GM23338 (cell line): Measurements from ENCODE around the gene KRTCAP2. TPM values are rescaled to one million over a fixed set of nuclear protein-coding genes. Genes with fewer than 3 reads are reported as not detected.

Experiments used
- microRNA counts: library from miRNA; unstranded; fragments of <30 nt; microRNA quantifications from one replicate; lab custom pipeline; 2017
- polyA plus RNA-seq: library from polyadenylated mRNA; unstranded; fragments of >200 nt; fragmentation: Nextera tagmentation; extraction: Ambion mirVana; gene quantifications from 2 replicates; pipeline ENCODE4 v1.2.1, GENCODE V29; 2016
- small RNA-seq: library from RNA; depleted of rRNA; stranded (forward); fragments of <200 nt; gene quantifications from one replicate; pipeline ENCODE3, GENCODE V24; 2014; ENCODE audit warnings: low replicate concordance
- total RNA-seq: library from RNA; depleted of rRNA; stranded (reverse); fragments of >200 nt; shearing (Covaris generic); gene quantifications from 2 replicates; pipeline ENCODE4 v1.2.3, GENCODE V29; 2014; rRNA removed

Gene KRTCAP2
- total and polyA plus RNA-seq, 2 experiments from 2014 or later, result 106 to 579 TPM

MicroRNA genes within 50 kb of the gene (microRNA counts, 767-probe panel; counts per million panel counts)
- microRNA hsa-miR-92b-3p (lab: Ali Mortazavi, UCI), result 8,630 counts per million, percentile 55 among the panel's probes with 10 or more counts

Small RNA genes within 50 kb of the gene (small RNA-seq; reads per million reads assigned to genes)
- not detected for gene HMGN2P18
- not detected for gene RF00019

Other genes with a start within 250 kb of the KRTCAP2 start
- gene PMVK, start 236.6 kb downstream of the KRTCAP2 start, total RNA-seq, result 8.1 and 11.2 TPM in 2 replicates
- 22.2 and 25.0 TPM in 2 replicates for gene PMVK, start 236.6 kb downstream of the KRTCAP2 start, polyA plus RNA-seq
- gene PBXIP1, start 217.2 kb downstream of the KRTCAP2 start, total RNA-seq, result 29.6 and 31.8 TPM in 2 replicates
- gene PBXIP1, start 217.2 kb downstream of the KRTCAP2 start, polyA plus RNA-seq, result 6.5 and 7.0 TPM in 2 replicates
- 28.7 and 29.0 TPM in 2 replicates for gene PYGO2, start 211.5 kb downstream of the KRTCAP2 start, total RNA-seq
- gene PYGO2, start 211.5 kb downstream of the KRTCAP2 start, polyA plus RNA-seq, result 11.0 and 13.2 TPM in 2 replicates
- gene SHC1, start 202.6 kb downstream of the KRTCAP2 start, total RNA-seq, result 196 and 211 TPM in 2 replicates
- 108 and 117 TPM in 2 replicates for gene SHC1, start 202.6 kb downstream of the KRTCAP2 start, polyA plus RNA-seq
- 296 and 392 TPM in 2 replicates for gene CKS1B, start 198.6 kb downstream of the KRTCAP2 start, total RNA-seq
- 562 and 617 TPM in 2 replicates for gene CKS1B, start 198.6 kb downstream of the KRTCAP2 start, polyA plus RNA-seq
- 71.4 and 75.0 TPM in 2 replicates for gene FLAD1, start 190.0 kb downstream of the KRTCAP2 start, total RNA-seq
- gene FLAD1, start 190.0 kb downstream of the KRTCAP2 start, polyA plus RNA-seq, result 72.8 and 74.5 TPM in 2 replicates
- 1.5 and 1.6 TPM in 2 replicates for gene LENEP, start 179.7 kb downstream of the KRTCAP2 start, total RNA-seq
- not detected in 2 replicates for gene LENEP, start 179.7 kb downstream of the KRTCAP2 start, polyA plus RNA-seq
- gene ZBTB7B, start 170.5 kb downstream of the KRTCAP2 start, total RNA-seq, result 19.3 and 32.6 TPM in 2 replicates
- 3.6 TPM in 2 replicates for gene ZBTB7B, start 170.5 kb downstream of the KRTCAP2 start, polyA plus RNA-seq
- gene DCST2, start 139.5 kb downstream of the KRTCAP2 start, total RNA-seq, result not detected in 2 replicates
- gene DCST2, start 139.5 kb downstream of the KRTCAP2 start, polyA plus RNA-seq, result 0.28 and 0.78 TPM in 2 replicates
- not detected in 2 replicates for gene DCST1, start 139.5 kb downstream of the KRTCAP2 start, total RNA-seq
- not detected in 2 replicates for gene DCST1, start 139.5 kb downstream of the KRTCAP2 start, polyA plus RNA-seq
- gene ADAM15, start 122.0 kb downstream of the KRTCAP2 start, total RNA-seq, result 25.9 and 31.1 TPM in 2 replicates
- gene ADAM15, start 122.0 kb downstream of the KRTCAP2 start, polyA plus RNA-seq, result 24.2 and 25.9 TPM in 2 replicates
- gene EFNA4, start 109.6 kb downstream of the KRTCAP2 start, total RNA-seq, result 22.9 and 25.0 TPM in 2 replicates
- 11.1 and 16.4 TPM in 2 replicates for gene EFNA4, start 109.6 kb downstream of the KRTCAP2 start, polyA plus RNA-seq
- gene EFNA3, start 94.5 kb downstream of the KRTCAP2 start, total RNA-seq, result 13.6 and 14.5 TPM in 2 replicates
- gene EFNA3, start 94.5 kb downstream of the KRTCAP2 start, polyA plus RNA-seq, result 10.3 and 13.5 TPM in 2 replicates
- gene EFNA1, start 45.4 kb downstream of the KRTCAP2 start, total RNA-seq, result 2.1 and 5.1 TPM in 2 replicates
- 3.2 and 5.1 TPM in 2 replicates for gene EFNA1, start 45.4 kb downstream of the KRTCAP2 start, polyA plus RNA-seq
- gene SLC50A1, start 37.5 kb downstream of the KRTCAP2 start, total RNA-seq, result 30.0 and 50.5 TPM in 2 replicates
- gene SLC50A1, start 37.5 kb downstream of the KRTCAP2 start, polyA plus RNA-seq, result 63.9 and 65.4 TPM in 2 replicates
- 13.6 and 19.2 TPM in 2 replicates for gene DPM3, start 32.8 kb downstream of the KRTCAP2 start, total RNA-seq
- 71.4 and 76.5 TPM in 2 replicates for gene DPM3, start 32.8 kb downstream of the KRTCAP2 start, polyA plus RNA-seq
- 15.4 and 18.8 TPM in 2 replicates for gene TRIM46, start 545 bp upstream of the KRTCAP2 start, total RNA-seq
- 7.4 and 8.1 TPM in 2 replicates for gene TRIM46, start 545 bp upstream of the KRTCAP2 start, polyA plus RNA-seq
- 1.2 and 6.3 TPM in 2 replicates for gene THBS3, start 34.6 kb upstream of the KRTCAP2 start, total RNA-seq
- 4.3 and 5.0 TPM in 2 replicates for gene THBS3, start 34.6 kb upstream of the KRTCAP2 start, polyA plus RNA-seq
- gene MTX1, start 35.4 kb upstream of the KRTCAP2 start, total RNA-seq, result 66.7 and 77.7 TPM in 2 replicates
- 106 and 109 TPM in 2 replicates for gene MTX1, start 35.4 kb upstream of the KRTCAP2 start, polyA plus RNA-seq
- 34.7 and 46.3 TPM in 2 replicates for gene ENTREP3, start 82.2 kb upstream of the KRTCAP2 start, total RNA-seq
- gene ENTREP3, start 82.2 kb upstream of the KRTCAP2 start, polyA plus RNA-seq, result 18.6 and 19.5 TPM in 2 replicates
- 47.2 and 52.5 TPM in 2 replicates for gene SCAMP3, start 89.1 kb upstream of the KRTCAP2 start, total RNA-seq
- gene SCAMP3, start 89.1 kb upstream of the KRTCAP2 start, polyA plus RNA-seq, result 38.3 and 50.5 TPM in 2 replicates
- gene CLK2, start 100.2 kb upstream of the KRTCAP2 start, total RNA-seq, result 40.4 and 54.6 TPM in 2 replicates
- gene CLK2, start 100.2 kb upstream of the KRTCAP2 start, polyA plus RNA-seq, result 23.9 and 27.2 TPM in 2 replicates
- gene HCN3, start 104.2 kb upstream of the KRTCAP2 start, total RNA-seq, result 3.5 and 4.9 TPM in 2 replicates
- 3.4 and 4.6 TPM in 2 replicates for gene HCN3, start 104.2 kb upstream of the KRTCAP2 start, polyA plus RNA-seq
- gene PKLR, start 128.1 kb upstream of the KRTCAP2 start, total RNA-seq, result 3.3 and 3.7 TPM in 2 replicates
- gene PKLR, start 128.1 kb upstream of the KRTCAP2 start, polyA plus RNA-seq, result 1.5 and 2.0 TPM in 2 replicates
- 274 and 287 TPM in 2 replicates for gene FDPS, start 135.6 kb upstream of the KRTCAP2 start, total RNA-seq
- gene FDPS, start 135.6 kb upstream of the KRTCAP2 start, polyA plus RNA-seq, result 366 and 373 TPM in 2 replicates
- 57.6 and 87.7 TPM in 2 replicates for gene RUSC1, start 147.6 kb upstream of the KRTCAP2 start, total RNA-seq
- 48.2 and 53.4 TPM in 2 replicates for gene RUSC1, start 147.6 kb upstream of the KRTCAP2 start, polyA plus RNA-seq